Right lung (tissue), 5 donors: ENCODE results near the gene ZCCHC14. TPM values are rescaled to one million over a fixed set of nuclear protein-coding genes. Genes with fewer than 3 reads are reported as not detected.
"Not testable (repeated sequence)": the region's sequence is repeated elsewhere in the genome, so short reads cannot be mapped to it uniquely, and the experiment has no call there.

ENCODE experiments used
- DNase-seq, 2 donors: peaks; one replicate each; pipeline ENCODE4 v3.0.0-alpha.2; 2013
- polyA plus RNA-seq, 5 donors: library from polyadenylated mRNA; unstranded; fragments of 120-200 nt; gene quantifications; one replicate each; pipeline versions ENCODE4 v1.2.1 to v1.2.3, GENCODE V29; 2013; ENCODE audit warnings: inconsistent platforms in 1 of 5, low replicate concordance in 1 of 5; ENCODE audit not compliant: insufficient read length in 5 of 5, insufficient read depth in 1 of 5

Gene ZCCHC14
- polyA plus RNA-seq, 5 donors, result 24.3 to 32.2 (median 29.2) TPM

GRCh38 chr16:87387942-87388817 is 104.6 kb downstream of the ZCCHC14 start:
- peak; percentile 95 to 97 for DNase-seq

- not testable (repeated sequence) for DNase-seq
These were observed 108.0 kb downstream of the ZCCHC14 start for GRCh38 chr16:87384875-87385167.

- no peak for DNase-seq
These were observed 108.5 kb downstream of the ZCCHC14 start for GRCh38 chr16:87384162-87384874.

- peak; percentile 93 to 95 for DNase-seq
These were observed 109.2 kb downstream of the ZCCHC14 start, which contains the start of gene FBXO31 for GRCh38 chr16:87383505-87384161. FBXO31 (minus strand) TSS chr16:87383776; CDS start chr16:87383744, 32 bp downstream.

- no peak for DNase-seq
These were observed 110.6 kb downstream of the ZCCHC14 start for GRCh38 chr16:87382023-87382785.

GRCh38 chr16:87380881-87381280 is 111.9 kb downstream of the ZCCHC14 start:
- DNase-seq, result no peak

GRCh38 chr16:87380403-87380802 is 112.4 kb downstream of the ZCCHC14 start:
- no peak for DNase-seq

- DNase-seq, result not testable (repeated sequence)
These were observed 113.5 kb downstream of the ZCCHC14 start for GRCh38 chr16:87379312-87379752.

- DNase-seq, result no peak
These were observed 116.2 kb downstream of the ZCCHC14 start for GRCh38 chr16:87376660-87377059.

- no peak for DNase-seq
These were observed 117.2 kb downstream of the ZCCHC14 start for GRCh38 chr16:87375426-87376135.

- no peak for DNase-seq
These were observed 118.5 kb downstream of the ZCCHC14 start for GRCh38 chr16:87374313-87374712.

GRCh38 chr16:87372305-87372704 is 120.5 kb downstream of the ZCCHC14 start:
- no peak for DNase-seq

- DNase-seq, result no peak
These were observed 121.5 kb downstream of the ZCCHC14 start for GRCh38 chr16:87371261-87371866.

GRCh38 chr16:87369796-87370719 is 122.8 kb downstream of the ZCCHC14 start:
- DNase-seq, result no peak

- DNase-seq, result no peak
These were observed 123.6 kb downstream of the ZCCHC14 start for GRCh38 chr16:87369117-87369765.

- no peak for DNase-seq
These were observed 124.6 kb downstream of the ZCCHC14 start for GRCh38 chr16:87368029-87368770.

GRCh38 chr16:87367529-87367928 is 125.3 kb downstream of the ZCCHC14 start:
- DNase-seq, result no peak

- DNase-seq, result no peak
These were observed 125.9 kb downstream of the ZCCHC14 start for GRCh38 chr16:87366930-87367329.
